H1 (cell line): ENCODE results near the gene TWNK. TPM values are rescaled to one million over a fixed set of nuclear protein-coding genes. Genes with fewer than 3 reads are reported as not detected.

Source experiments
- BCL11A ChIP-seq, 2 experiments: IDR thresholded peaks; one replicate each; pipeline ENCODE4 v1.6.1; 2011; ENCODE audit warnings: low read depth in 2 of 2, low read length in 2 of 2, mild to moderate bottlenecking in 2 of 2
- CHD1 ChIP-seq: IDR thresholded peaks from 2 replicates; pipeline ENCODE4 v1.6.1; 2012; ENCODE audit warnings: low read depth, low read length, improper control_type of control experiment
- CTBP2 ChIP-seq: IDR thresholded peaks from 2 replicates; pipeline ENCODE4 v1.7.0; 2011; ENCODE audit warnings: borderline replicate concordance, mild to moderate bottlenecking, moderate library complexity, mixed read lengths, low read length; ENCODE audit not compliant: insufficient read depth, insufficient read length
- EP300 ChIP-seq, 2 experiments: IDR thresholded peaks; 1 replicate in 1 of 2; 2 replicates in 1 of 2; pipeline ENCODE4 v1.6.1; 2011 to 2012; ENCODE audit warnings: low read depth in 2 of 2, low read length in 2 of 2, mild to moderate bottlenecking in 2 of 2, borderline replicate concordance in 1 of 2, inconsistent platforms in 1 of 2, moderate library complexity in 1 of 2
- HDAC6 ChIP-seq: IDR thresholded peaks from one replicate; pipeline ENCODE4 v1.7.1; 2012; ENCODE audit warnings: low read depth, mild to moderate bottlenecking, inconsistent platforms, low read length, moderate library complexity
- RNF2 ChIP-seq: fragments of 200-900, 300-1000 bp; sonication (generic); IDR thresholded peaks from 2 replicates; pipeline ENCODE4 v1.7.1; 2016; ENCODE audit warnings: borderline replicate concordance, low read depth, mild to moderate bottlenecking, antibody characterized with exemption, low read length; ENCODE audit not compliant: poor library complexity, severe bottlenecking; ENCODE audit errors: missing control alignments
- SP2 ChIP-seq: IDR thresholded peaks from 2 replicates; pipeline ENCODE4 v1.6.1; 2012; ENCODE audit warnings: mild to moderate bottlenecking, low read length, inconsistent platforms
- TBP ChIP-seq: IDR thresholded peaks from 2 replicates; pipeline ENCODE4 v1.6.1; 2011; ENCODE audit warnings: low read depth, low read length, improper control_type of control experiment
- polyA plus RNA-seq, 7 experiments: library from polyadenylated mRNA; depleted of rRNA in 3 of 7; stranded (reverse) in 5 of 7; unstranded in 2 of 7; fragments of >200 nt in 5 of 7; fragments of 200-250 nt in 2 of 7; gene quantifications; 1 replicate in 5 of 7; 2 replicates in 1 of 7; 4 replicates in 1 of 7; pipeline versions ENCODE4 v1.2.1 to v1.2.3, GENCODE V29; 2011 to 2013; ENCODE audit warnings: missing spikeins in 2 of 7, mixed read lengths in 2 of 7
- total RNA-seq: library from RNA; stranded (reverse); fragmentation: NEBNext Ultra II Directional; extraction: Animal tissue kit (Norgen Biotek cat#: 25700); gene quantifications from 2 replicates; pipeline ENCODE4 v1.2.1, GENCODE V29; 2021
- TF ChIP-seq, protein P1 (sequence below): fragments of 300-600 bp; sonication (generic); IDR thresholded peaks from 2 replicates; pipeline ENCODE4 v1.7.1; 2012; ENCODE audit warnings: low read length, moderate library complexity, mild to moderate bottlenecking, inconsistent platforms; ENCODE audit not compliant: insufficient replicate concordance
- TF ChIP-seq, protein P2 (sequence below): IDR thresholded peaks from 2 replicates; pipeline ENCODE4 v1.6.1; 2012; ENCODE audit warnings: inconsistent platforms

Gene TWNK
- total and polyA plus RNA-seq, 2 of the 8 experiments (the other 6 are each of a cell fraction or from before 2014, with no cell fraction given), result 15.4 to 32.5 TPM

DNA sequence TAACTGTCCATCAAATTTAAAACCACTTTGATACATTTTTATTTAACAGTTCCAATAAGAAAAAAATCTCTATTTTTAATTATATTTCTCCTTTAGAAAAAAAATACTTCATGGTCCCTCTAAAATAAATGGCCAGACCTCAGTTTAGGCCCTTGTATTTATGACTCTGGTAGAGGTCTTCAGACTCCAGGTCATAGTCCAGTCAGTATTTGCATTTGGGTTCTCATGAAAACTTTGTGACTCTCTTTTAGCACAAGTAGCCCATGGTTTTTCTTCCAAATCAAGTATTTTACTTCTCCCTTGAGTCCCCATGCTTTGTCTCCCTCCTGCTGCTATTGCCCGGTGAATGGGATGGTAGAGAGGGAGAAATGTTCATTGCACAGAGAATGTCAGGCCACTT, 23.5 kb upstream of the TWNK start (continued):
- TF ChIP-seq, protein P1, sequence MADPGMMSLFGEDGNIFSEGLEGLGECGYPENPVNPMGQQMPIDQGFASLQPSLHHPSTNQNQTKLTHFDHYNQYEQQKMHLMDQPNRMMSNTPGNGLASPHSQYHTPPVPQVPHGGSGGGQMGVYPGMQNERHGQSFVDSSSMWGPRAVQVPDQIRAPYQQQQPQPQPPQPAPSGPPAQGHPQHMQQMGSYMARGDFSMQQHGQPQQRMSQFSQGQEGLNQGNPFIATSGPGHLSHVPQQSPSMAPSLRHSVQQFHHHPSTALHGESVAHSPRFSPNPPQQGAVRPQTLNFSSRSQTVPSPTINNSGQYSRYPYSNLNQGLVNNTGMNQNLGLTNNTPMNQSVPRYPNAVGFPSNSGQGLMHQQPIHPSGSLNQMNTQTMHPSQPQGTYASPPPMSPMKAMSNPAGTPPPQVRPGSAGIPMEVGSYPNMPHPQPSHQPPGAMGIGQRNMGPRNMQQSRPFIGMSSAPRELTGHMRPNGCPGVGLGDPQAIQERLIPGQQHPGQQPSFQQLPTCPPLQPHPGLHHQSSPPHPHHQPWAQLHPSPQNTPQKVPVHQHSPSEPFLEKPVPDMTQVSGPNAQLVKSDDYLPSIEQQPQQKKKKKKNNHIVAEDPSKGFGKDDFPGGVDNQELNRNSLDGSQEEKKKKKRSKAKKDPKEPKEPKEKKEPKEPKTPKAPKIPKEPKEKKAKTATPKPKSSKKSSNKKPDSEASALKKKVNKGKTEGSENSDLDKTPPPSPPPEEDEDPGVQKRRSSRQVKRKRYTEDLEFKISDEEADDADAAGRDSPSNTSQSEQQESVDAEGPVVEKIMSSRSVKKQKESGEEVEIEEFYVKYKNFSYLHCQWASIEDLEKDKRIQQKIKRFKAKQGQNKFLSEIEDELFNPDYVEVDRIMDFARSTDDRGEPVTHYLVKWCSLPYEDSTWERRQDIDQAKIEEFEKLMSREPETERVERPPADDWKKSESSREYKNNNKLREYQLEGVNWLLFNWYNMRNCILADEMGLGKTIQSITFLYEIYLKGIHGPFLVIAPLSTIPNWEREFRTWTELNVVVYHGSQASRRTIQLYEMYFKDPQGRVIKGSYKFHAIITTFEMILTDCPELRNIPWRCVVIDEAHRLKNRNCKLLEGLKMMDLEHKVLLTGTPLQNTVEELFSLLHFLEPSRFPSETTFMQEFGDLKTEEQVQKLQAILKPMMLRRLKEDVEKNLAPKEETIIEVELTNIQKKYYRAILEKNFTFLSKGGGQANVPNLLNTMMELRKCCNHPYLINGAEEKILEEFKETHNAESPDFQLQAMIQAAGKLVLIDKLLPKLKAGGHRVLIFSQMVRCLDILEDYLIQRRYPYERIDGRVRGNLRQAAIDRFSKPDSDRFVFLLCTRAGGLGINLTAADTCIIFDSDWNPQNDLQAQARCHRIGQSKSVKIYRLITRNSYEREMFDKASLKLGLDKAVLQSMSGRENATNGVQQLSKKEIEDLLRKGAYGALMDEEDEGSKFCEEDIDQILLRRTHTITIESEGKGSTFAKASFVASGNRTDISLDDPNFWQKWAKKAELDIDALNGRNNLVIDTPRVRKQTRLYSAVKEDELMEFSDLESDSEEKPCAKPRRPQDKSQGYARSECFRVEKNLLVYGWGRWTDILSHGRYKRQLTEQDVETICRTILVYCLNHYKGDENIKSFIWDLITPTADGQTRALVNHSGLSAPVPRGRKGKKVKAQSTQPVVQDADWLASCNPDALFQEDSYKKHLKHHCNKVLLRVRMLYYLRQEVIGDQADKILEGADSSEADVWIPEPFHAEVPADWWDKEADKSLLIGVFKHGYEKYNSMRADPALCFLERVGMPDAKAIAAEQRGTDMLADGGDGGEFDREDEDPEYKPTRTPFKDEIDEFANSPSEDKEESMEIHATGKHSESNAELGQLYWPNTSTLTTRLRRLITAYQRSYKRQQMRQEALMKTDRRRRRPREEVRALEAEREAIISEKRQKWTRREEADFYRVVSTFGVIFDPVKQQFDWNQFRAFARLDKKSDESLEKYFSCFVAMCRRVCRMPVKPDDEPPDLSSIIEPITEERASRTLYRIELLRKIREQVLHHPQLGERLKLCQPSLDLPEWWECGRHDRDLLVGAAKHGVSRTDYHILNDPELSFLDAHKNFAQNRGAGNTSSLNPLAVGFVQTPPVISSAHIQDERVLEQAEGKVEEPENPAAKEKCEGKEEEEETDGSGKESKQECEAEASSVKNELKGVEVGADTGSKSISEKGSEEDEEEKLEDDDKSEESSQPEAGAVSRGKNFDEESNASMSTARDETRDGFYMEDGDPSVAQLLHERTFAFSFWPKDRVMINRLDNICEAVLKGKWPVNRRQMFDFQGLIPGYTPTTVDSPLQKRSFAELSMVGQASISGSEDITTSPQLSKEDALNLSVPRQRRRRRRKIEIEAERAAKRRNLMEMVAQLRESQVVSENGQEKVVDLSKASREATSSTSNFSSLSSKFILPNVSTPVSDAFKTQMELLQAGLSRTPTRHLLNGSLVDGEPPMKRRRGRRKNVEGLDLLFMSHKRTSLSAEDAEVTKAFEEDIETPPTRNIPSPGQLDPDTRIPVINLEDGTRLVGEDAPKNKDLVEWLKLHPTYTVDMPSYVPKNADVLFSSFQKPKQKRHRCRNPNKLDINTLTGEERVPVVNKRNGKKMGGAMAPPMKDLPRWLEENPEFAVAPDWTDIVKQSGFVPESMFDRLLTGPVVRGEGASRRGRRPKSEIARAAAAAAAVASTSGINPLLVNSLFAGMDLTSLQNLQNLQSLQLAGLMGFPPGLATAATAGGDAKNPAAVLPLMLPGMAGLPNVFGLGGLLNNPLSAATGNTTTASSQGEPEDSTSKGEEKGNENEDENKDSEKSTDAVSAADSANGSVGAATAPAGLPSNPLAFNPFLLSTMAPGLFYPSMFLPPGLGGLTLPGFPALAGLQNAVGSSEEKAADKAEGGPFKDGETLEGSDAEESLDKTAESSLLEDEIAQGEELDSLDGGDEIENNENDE, result no peak
- no peak for TF ChIP-seq CHD1
- no peak for TF ChIP-seq EP300 (IDR thresholded peaks at IDR 0.05; ENCODE audit: borderline replicate concordance in 1 of 2, low read depth in 2 of 2, low read length in 2 of 2)
- no peak for TF ChIP-seq TBP
- no peak for TF ChIP-seq RNF2
- TF ChIP-seq HDAC6, result no peak
- TF ChIP-seq SP2, result no peak
- no peak for TF ChIP-seq CTBP2
- TF ChIP-seq, protein P2, sequence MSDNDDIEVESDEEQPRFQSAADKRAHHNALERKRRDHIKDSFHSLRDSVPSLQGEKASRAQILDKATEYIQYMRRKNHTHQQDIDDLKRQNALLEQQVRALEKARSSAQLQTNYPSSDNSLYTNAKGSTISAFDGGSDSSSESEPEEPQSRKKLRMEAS, result no peak
- TF ChIP-seq BCL11A (IDR thresholded peaks at IDR 0.05; ENCODE audit: low read depth in 2 of 2, low read length in 2 of 2), result no peak
